ENCODE measurements around the gene CPT2.
"Not testable (repeated sequence)": the region's sequence is repeated elsewhere in the genome, so short reads cannot be mapped to it uniquely, and the experiment has no call there.

CPT2 gene

DNA sequence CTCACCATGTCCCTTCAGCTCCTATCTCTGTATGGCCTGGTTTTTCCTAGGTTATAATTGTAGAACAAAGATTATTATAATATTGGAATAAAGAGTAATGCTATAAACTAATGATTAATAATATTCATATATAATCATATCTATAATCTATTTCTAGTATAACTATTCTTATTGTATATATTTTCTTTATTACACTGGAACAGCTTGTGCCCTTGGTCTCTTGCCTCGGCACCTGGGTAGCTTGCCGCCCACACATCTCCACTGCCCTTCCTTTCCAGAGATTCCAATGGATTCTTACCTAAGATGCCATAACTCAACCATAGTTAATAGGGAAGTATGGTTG is 10.7 kb upstream of the CPT2 start:
- peaks cover 42% of the 10 kb centered on the region for H3K4me1 ChIP-seq (ENCODE audit: control insufficient read depth, insufficient read depth, low read length)
- H3K4me3 ChIP-seq (ENCODE audit: low read length); H3K36me3 ChIP-seq (ENCODE audit: control insufficient read depth, insufficient read depth, low read length); H3K27me3 ChIP-seq (ENCODE audit: control insufficient read depth, insufficient read depth, low read length); H3K9ac ChIP-seq (ENCODE audit: low read length); H3K9me3 ChIP-seq (ENCODE audit: control insufficient read depth, low read length): not testable (repeated sequence)

DNA sequence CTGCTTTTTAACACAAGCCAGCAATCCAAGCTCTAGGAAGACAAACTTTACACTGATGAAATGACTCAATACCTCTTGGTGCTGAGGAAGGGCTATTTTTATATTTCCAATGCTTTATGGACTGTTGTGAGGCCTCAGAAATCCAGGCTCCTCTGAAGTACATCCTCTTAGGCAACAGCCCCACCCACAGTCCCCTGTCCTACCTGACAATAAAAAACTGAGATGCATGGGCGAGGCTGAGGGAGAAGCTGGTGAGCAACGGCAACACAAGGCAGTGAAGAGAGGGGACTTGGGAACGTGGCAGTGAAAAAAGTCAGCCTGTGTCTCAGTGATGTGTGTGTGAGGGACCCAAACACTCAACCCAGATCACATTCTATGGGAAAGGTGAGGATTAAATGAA is 10.1 kb upstream of the CPT2 start:
- Histone ChIP-seq H3K9me3 (ENCODE audit: control insufficient read depth, low read length) (no peaks in the 10 kb centered on the region), H3K9ac (ENCODE audit: low read length) (no peak overlapping the region), H3K4me1 (ENCODE audit: control insufficient read depth, insufficient read depth, low read length) (peaks cover 39% of the 10 kb centered on the region), H3K36me3 (ENCODE audit: control insufficient read depth, insufficient read depth, low read length) (no peaks in the 10 kb centered on the region), H3K4me3 (ENCODE audit: low read length) (no peak overlapping the region), H3K27me3 (ENCODE audit: control insufficient read depth, insufficient read depth, low read length) (no peaks in the 10 kb centered on the region)

- Histone ChIP-seq H3K27me3 (ENCODE audit: control insufficient read depth, insufficient read depth, low read length) (no peaks in the 10 kb centered on the region), H3K9me3 (ENCODE audit: control insufficient read depth, low read length) (no peaks in the 10 kb centered on the region), H3K9ac (ENCODE audit: low read length) (no peak overlapping the region), H3K4me3 (ENCODE audit: low read length) (no peak overlapping the region), H3K36me3 (ENCODE audit: control insufficient read depth, insufficient read depth, low read length) (no peaks in the 10 kb centered on the region), H3K4me1 (ENCODE audit: control insufficient read depth, insufficient read depth, low read length) (peaks cover 32% of the 10 kb centered on the region)
Observed at GRCh38 chr1:53187401-53187800, 9.2 kb upstream of the CPT2 start.

GRCh38 chr1:53188099-53188498 is 8.5 kb upstream of the CPT2 start:
- Histone ChIP-seq H3K4me1 (ENCODE audit: control insufficient read depth, insufficient read depth, low read length) (peaks cover 25% of the 10 kb centered on the region), H3K9me3 (ENCODE audit: control insufficient read depth, low read length) (no peaks in the 10 kb centered on the region), H3K27me3 (ENCODE audit: control insufficient read depth, insufficient read depth, low read length) (no peaks in the 10 kb centered on the region)

DNA sequence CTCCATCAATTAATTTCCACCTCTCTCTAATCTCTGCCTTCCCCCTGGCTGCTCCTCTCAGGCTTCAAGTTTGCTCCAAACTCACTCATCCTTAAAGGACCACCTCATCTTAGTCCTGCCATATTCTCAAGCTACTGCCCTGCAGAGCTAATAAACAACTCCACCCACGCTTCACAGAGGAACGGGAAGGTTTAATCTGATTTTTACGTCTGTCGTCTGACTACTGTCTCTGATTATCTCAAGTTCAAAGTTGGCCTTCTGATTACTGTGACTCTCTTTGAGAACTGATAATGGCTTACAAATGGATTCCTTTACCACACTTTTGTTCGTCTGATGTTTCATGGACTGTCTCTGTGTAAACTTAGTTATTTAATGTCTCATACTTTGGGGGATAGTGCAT is 7.6 kb upstream of the CPT2 start:
- Histone ChIP-seq H3K36me3 (ENCODE audit: control insufficient read depth, insufficient read depth, low read length) (no peaks in the 10 kb centered on the region), H3K4me3 (ENCODE audit: low read length) (no peak overlapping the region), H3K4me1 (ENCODE audit: control insufficient read depth, insufficient read depth, low read length) (peaks cover 15% of the 10 kb centered on the region), H3K27me3 (ENCODE audit: control insufficient read depth, insufficient read depth, low read length) (no peaks in the 10 kb centered on the region), H3K9ac (ENCODE audit: low read length) (no peak overlapping the region), H3K9me3 (ENCODE audit: control insufficient read depth, low read length) (no peaks in the 10 kb centered on the region)

More at GRCh38 chr1:53188099-53188498, 8.5 kb upstream of the CPT2 start:
- Histone ChIP-seq H3K4me3 (ENCODE audit: low read length) (no peak overlapping the region), H3K36me3 (ENCODE audit: control insufficient read depth, insufficient read depth, low read length) (no peaks in the 10 kb centered on the region), H3K9ac (ENCODE audit: low read length) (no peak overlapping the region)

- no peaks in the 10 kb centered on the region for H3K9me3 ChIP-seq (ENCODE audit: control insufficient read depth, low read length)
- H3K9ac ChIP-seq (ENCODE audit: low read length): no peak overlapping the region
- H3K27me3 ChIP-seq (ENCODE audit: control insufficient read depth, insufficient read depth, low read length): no peaks in the 10 kb centered on the region
- no peak overlapping the region for H3K4me3 ChIP-seq (ENCODE audit: low read length)
- peaks cover 3% of the 10 kb centered on the region for H3K4me1 ChIP-seq (ENCODE audit: control insufficient read depth, insufficient read depth, low read length)
- no peaks in the 10 kb centered on the region for H3K36me3 ChIP-seq (ENCODE audit: control insufficient read depth, insufficient read depth, low read length)
Observed at GRCh38 chr1:53190210-53190611, 6.4 kb upstream of the CPT2 start.

- Histone ChIP-seq H3K9me3 (ENCODE audit: control insufficient read depth, low read length) (no peaks in the 10 kb centered on the region), H3K36me3 (ENCODE audit: control insufficient read depth, insufficient read depth, low read length) (no peaks in the 10 kb centered on the region), H3K9ac (ENCODE audit: low read length) (no peak overlapping the region), H3K4me1 (ENCODE audit: control insufficient read depth, insufficient read depth, low read length) (peaks cover 26% of the 10 kb centered on the region), H3K4me3 (ENCODE audit: low read length) (peak overlapping the region; percentile 96), H3K27me3 (ENCODE audit: control insufficient read depth, insufficient read depth, low read length) (no peaks in the 10 kb centered on the region)
Observed at GRCh38 chr1:53195246-53196016, 1.2 kb upstream of the CPT2 start.

DNA sequence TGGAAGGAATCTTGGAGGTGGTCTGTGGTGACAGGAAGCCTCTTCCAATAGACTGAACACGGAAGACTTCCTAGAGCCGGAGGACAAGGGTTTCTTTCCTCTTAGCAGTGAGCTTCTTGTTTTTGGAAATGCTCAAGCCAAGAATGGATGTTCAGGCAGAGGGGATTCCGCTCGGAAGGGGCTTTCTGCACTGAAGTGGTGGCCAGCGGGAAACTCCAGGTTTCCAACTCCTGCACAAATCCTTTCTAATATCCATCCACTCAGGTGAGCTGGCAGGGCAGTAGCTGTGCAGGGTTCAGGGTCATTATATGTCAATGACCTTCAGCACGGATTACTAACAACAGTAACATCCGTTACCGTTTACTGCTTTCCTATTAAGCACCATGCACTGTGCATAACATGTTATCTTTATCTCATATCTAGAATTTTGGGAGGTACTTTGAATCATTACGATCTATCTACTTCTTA is 573 bp upstream of the CPT2 start:
- H3K9me3 ChIP-seq (ENCODE audit: control insufficient read depth, low read length): no peaks in the 10 kb centered on the region
- H3K4me1 ChIP-seq (ENCODE audit: control insufficient read depth, insufficient read depth, low read length): peaks cover 26% of the 10 kb centered on the region
- H3K9ac ChIP-seq (ENCODE audit: low read length): peak overlapping the region; percentile 97
- peak overlapping the region; percentile 96 for H3K4me3 ChIP-seq (ENCODE audit: low read length)
- H3K36me3 ChIP-seq (ENCODE audit: control insufficient read depth, insufficient read depth, low read length): no peaks in the 10 kb centered on the region
- no peaks in the 10 kb centered on the region for H3K27me3 ChIP-seq (ENCODE audit: control insufficient read depth, insufficient read depth, low read length)

GRCh38 chr1:53197291-53198200 is 922 bp downstream of the CPT2 start:
- no peaks in the 10 kb centered on the region for H3K36me3 ChIP-seq (ENCODE audit: control insufficient read depth, insufficient read depth, low read length)
- peaks cover 26% of the 10 kb centered on the region for H3K4me1 ChIP-seq (ENCODE audit: control insufficient read depth, insufficient read depth, low read length)
- H3K9ac ChIP-seq (ENCODE audit: low read length): peak overlapping the region; percentile 97
- no peaks in the 10 kb centered on the region for H3K9me3 ChIP-seq (ENCODE audit: control insufficient read depth, low read length)
- H3K4me3 ChIP-seq (ENCODE audit: low read length): peak overlapping the region; percentile 96
- no peaks in the 10 kb centered on the region for H3K27me3 ChIP-seq (ENCODE audit: control insufficient read depth, insufficient read depth, low read length)

DNA sequence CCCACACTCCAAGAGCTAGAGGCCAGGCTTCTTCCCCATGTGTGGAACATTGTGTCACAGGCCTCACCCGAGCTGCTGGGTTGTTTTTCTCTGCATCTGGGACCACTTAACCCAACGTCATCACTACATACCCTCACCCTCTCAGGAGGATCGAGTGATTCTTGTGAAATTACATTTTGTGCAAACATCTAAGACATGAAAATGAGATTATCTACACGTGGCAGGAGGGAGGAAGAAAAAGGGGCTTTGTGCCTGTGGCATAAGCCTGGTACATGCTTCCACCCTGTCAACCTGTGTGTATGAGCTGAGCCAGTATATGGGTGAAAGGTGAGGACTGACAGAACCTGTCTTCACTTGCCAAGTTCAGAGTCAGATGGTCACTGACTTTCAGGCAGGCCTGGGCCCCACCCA is 1.6 kb downstream of the CPT2 start:
- H3K36me3 ChIP-seq (ENCODE audit: control insufficient read depth, insufficient read depth, low read length): no peaks in the 10 kb centered on the region
- H3K4me1 ChIP-seq (ENCODE audit: control insufficient read depth, insufficient read depth, low read length): peaks cover 26% of the 10 kb centered on the region
- H3K27me3 ChIP-seq (ENCODE audit: control insufficient read depth, insufficient read depth, low read length): no peaks in the 10 kb centered on the region
- peak overlapping the region; percentile 97 for H3K9ac ChIP-seq (ENCODE audit: low read length)
- H3K9me3 ChIP-seq (ENCODE audit: control insufficient read depth, low read length): no peaks in the 10 kb centered on the region
- no peak overlapping the region for H3K4me3 ChIP-seq (ENCODE audit: low read length)

- Histone ChIP-seq H3K4me3 (ENCODE audit: low read length) (no peak overlapping the region), H3K9me3 (ENCODE audit: control insufficient read depth, low read length) (no peaks in the 10 kb centered on the region), H3K9ac (ENCODE audit: low read length) (no peak overlapping the region), H3K4me1 (ENCODE audit: control insufficient read depth, insufficient read depth, low read length) (peaks cover 3% of the 10 kb centered on the region), H3K36me3 (ENCODE audit: control insufficient read depth, insufficient read depth, low read length) (no peaks in the 10 kb centered on the region), H3K27me3 (ENCODE audit: control insufficient read depth, insufficient read depth, low read length) (no peaks in the 10 kb centered on the region)
Observed at GRCh38 chr1:53203466-53203865, 6.8 kb downstream of the CPT2 start.

DNA sequence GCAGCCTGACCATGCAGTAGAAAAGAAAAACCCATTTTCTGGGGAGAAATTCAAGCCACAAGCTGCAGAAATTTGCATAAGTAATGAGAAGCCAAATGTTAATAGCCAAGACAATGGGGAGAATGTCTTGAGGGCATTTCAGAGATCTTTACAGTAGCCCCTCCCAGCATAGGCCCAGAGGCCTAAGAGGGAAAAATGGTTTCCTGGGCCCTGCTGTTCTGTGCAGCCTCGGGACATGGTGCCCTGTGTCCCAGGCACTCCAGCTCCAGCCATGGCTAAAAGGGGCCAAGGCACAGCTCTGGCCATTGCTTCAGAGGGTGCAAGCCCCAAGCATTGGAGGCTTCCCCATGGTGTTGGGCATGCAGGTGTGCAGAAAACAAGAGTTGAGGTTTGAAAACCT is 8.9 kb downstream of the CPT2 start:
- not testable (repeated sequence) for H3K27me3 ChIP-seq (ENCODE audit: control insufficient read depth, insufficient read depth, low read length); H3K9me3 ChIP-seq (ENCODE audit: control insufficient read depth, low read length); H3K36me3 ChIP-seq (ENCODE audit: control insufficient read depth, insufficient read depth, low read length); H3K9ac ChIP-seq (ENCODE audit: low read length); H3K4me3 ChIP-seq (ENCODE audit: low read length); H3K4me1 ChIP-seq (ENCODE audit: control insufficient read depth, insufficient read depth, low read length)
